GM12878 (cell line): ENCODE results near the gene PLCB4. TPM values are rescaled to one million over a fixed set of nuclear protein-coding genes. Genes with fewer than 3 reads are reported as not detected.

ENCODE experiments used
- ATAC-seq: fragments of 200-7000 bp; cut with Tn5 transposase; 3 replicates; pipeline ENCODE4 v1.9.1; 2020; ENCODE audit warnings: mild to moderate bottlenecking, moderate library complexity
- BruUV-seq: library from RNA; stranded (reverse); fragments of 400-500 nt; replicated peaks from 2 replicates; lab custom pipeline; 2021; lab: Mats Ljungman, UMichigan
- CTCF ChIA-PET: fragments of 300-600 bp; sonication (Branson Sonifier 250); formaldehyde crosslinking; extraction: SDS; loops from one replicate; lab custom pipeline; 2021; ENCODE audit warnings: inconsistent platforms; lab: Yijun Ruan, JAX
- POLR2A ChIA-PET: fragments of 350-600 bp; formaldehyde crosslinking; extraction: SDS; loops from one replicate; lab custom pipeline; 2021; ENCODE audit warnings: inconsistent platforms; lab: Charles Lee
- RAD21 ChIA-PET: fragments of 300-600 bp; sonication (Branson Sonifier 250); formaldehyde crosslinking; loops from one replicate; lab custom pipeline; 2023; ENCODE audit warnings: antibody characterized with exemption; ENCODE audit not compliant: unreplicated experiment; lab: Charles Lee
- SMC1A ChIA-PET: fragments of 300-600 bp; sonication (Branson Sonifier 250); formaldehyde crosslinking; loops from one replicate; lab custom pipeline; 2023; ENCODE audit not compliant: unreplicated experiment, uncharacterized antibody; lab: Charles Lee
- DNase-seq: peaks from one replicate; pipeline ENCODE4 v3.0.0-alpha.2; 2011; ENCODE audit warnings: low read depth, low spot score
- FAIRE-seq: peaks from 3 replicates; lab custom pipeline; 2011; peaks lifted over from hg19 to GRCh38; lab: Jason Lieb, UNC
- H2AFZ ChIP-seq: 2 replicates; pipeline ENCODE4 v1.6.0; 2011; ENCODE audit warnings: low read depth, low read length, control low read depth; ENCODE audit not compliant: control insufficient read depth
- H3K27ac ChIP-seq: 2 replicates; pipeline ENCODE4 v1.5.1; 2011; ENCODE audit warnings: control low read depth; ENCODE audit not compliant: control insufficient read depth, insufficient read depth
- H3K27me3 ChIP-seq, 2 experiments: replicated peaks in 1 of 2; 2 replicates each; pipeline versions ENCODE4 v1.6.0 to v1.6.1; 2011; ENCODE audit warnings: low read length in 1 of 2; ENCODE audit not compliant: control insufficient read depth in 2 of 2, insufficient read depth in 2 of 2
- H3K36me3 ChIP-seq, 2 experiments: 2 replicates each; pipeline ENCODE4 v1.5.1; 2011; ENCODE audit warnings: low read length in 1 of 2; ENCODE audit not compliant: control insufficient read depth in 2 of 2, insufficient read depth in 2 of 2
- H3K4me1 ChIP-seq: 2 replicates; pipeline ENCODE4 v1.6.1; 2011; ENCODE audit warnings: mild to moderate bottlenecking, low read length, moderate library complexity, mixed read lengths; ENCODE audit not compliant: control insufficient read depth, insufficient read depth
- H3K4me2 ChIP-seq: 2 replicates; pipeline ENCODE4 v1.6.0; 2011; ENCODE audit warnings: control low read depth; ENCODE audit not compliant: control insufficient read depth, insufficient read depth
- H3K4me3 ChIP-seq: fragments of 200-600 bp; sonication (generic); 2 replicates; pipeline ENCODE4 v1.5.1; 2016
- H3K79me2 ChIP-seq: 2 replicates; pipeline ENCODE4 v1.6.0; 2011; ENCODE audit warnings: low read length; ENCODE audit not compliant: control insufficient read depth, insufficient read depth
- H3K9ac ChIP-seq: 2 replicates; pipeline ENCODE4 v1.8.0; 2011; ENCODE audit warnings: low read length, control low read depth, mixed read lengths; ENCODE audit not compliant: control insufficient read depth, insufficient read depth
- H3K9me3 ChIP-seq: replicated peaks from 3 replicates; pipeline ENCODE4 v1.5.1; 2011; ENCODE audit warnings: mild to moderate bottlenecking, low read length; ENCODE audit not compliant: control insufficient read depth, insufficient read depth
- H4K20me1 ChIP-seq: 2 replicates; pipeline ENCODE4 v1.6.0; 2011; ENCODE audit not compliant: control insufficient read depth, insufficient read depth
- BCL11A ChIP-seq: IDR thresholded peaks from 2 replicates; pipeline ENCODE4 v1.6.1; 2011; ENCODE audit warnings: low read depth, low read length
- CBX3 ChIP-seq: fragments of 200-600 bp; sonication (generic); IDR thresholded peaks from 2 replicates; pipeline ENCODE4 v1.6.1; 2016; ENCODE audit warnings: low read depth, borderline replicate concordance
- EGR1 ChIP-seq, 2 experiments: IDR thresholded peaks; 1 replicate in 1 of 2; 2 replicates in 1 of 2; pipeline ENCODE4 v1.6.1; 2011 to 2012; ENCODE audit warnings: low read depth in 2 of 2, low read length in 2 of 2, borderline replicate concordance in 1 of 2, mild to moderate bottlenecking in 1 of 2, moderate library complexity in 1 of 2
- FOS ChIP-seq: IDR thresholded peaks from 3 replicates; pipeline ENCODE4 v1.6.1; 2011; ENCODE audit warnings: borderline replicate concordance; ENCODE audit not compliant: insufficient read length; ENCODE audit errors: extremely low read depth
- IKZF1 ChIP-seq: fragments of 450-650 bp; conservative IDR thresholded peaks from 2 replicates; pipeline ENCODE4 v1.6.1; 2017; ENCODE audit warnings: antibody characterized with exemption, mild to moderate bottlenecking
- MEF2B ChIP-seq: fragments of 450-650 bp; IDR thresholded peaks from 2 replicates; pipeline ENCODE4 v1.6.1; 2018; ENCODE audit warnings: mild to moderate bottlenecking, moderate library complexity; ENCODE audit not compliant: partially characterized antibody, poor library complexity, severe bottlenecking
- NFIC ChIP-seq: IDR thresholded peaks from 2 replicates; pipeline ENCODE4 v1.6.1; 2012; ENCODE audit warnings: low read depth, mild to moderate bottlenecking, inconsistent platforms, low read length, moderate library complexity
- POU2F2 ChIP-seq: IDR thresholded peaks from 3 replicates; pipeline ENCODE4 v1.6.1; 2011; ENCODE audit warnings: low read depth, mild to moderate bottlenecking, low read length, borderline replicate concordance
- RUNX3 ChIP-seq: IDR thresholded peaks from 2 replicates; pipeline ENCODE4 v1.6.1; 2012; ENCODE audit warnings: low read length, inconsistent platforms
- ZNF622 ChIP-seq: fragments of 450-650 bp; IDR thresholded peaks from 2 replicates; pipeline ENCODE4 v1.6.1; 2017; ENCODE audit warnings: mild to moderate bottlenecking, inconsistent platforms
- WGBS: methylation state at CpG from one replicate; pipeline ENCODE4 v1.1.6; 2016; ENCODE audit warnings: low lambda C conversion rate; ENCODE audit not compliant: insufficient replicate concordance, insufficient coverage; ENCODE audit errors: missing lambda C conversion rate; 5-methylcytosine and 5-hydroxymethylcytosine counted together
- in situ Hi-C: fragments of 300-500 bp; cut with MboI; formaldehyde crosslinking; loops from 9 replicates; pipeline ENCODE4 v1.14.3; 2018; ENCODE audit warnings: mixed read lengths
- intact Hi-C: fragments of 100-400 bp; cut with micrococcal nuclease; formaldehyde crosslinking; loops from one replicate; pipeline ENCODE4 v1.14.2; 2022; ENCODE audit not compliant: unreplicated experiment
- polyA plus RNA-seq, 11 experiments: library from polyadenylated mRNA; depleted of rRNA in 4 of 11; unstranded in 6 of 11; stranded (reverse) in 5 of 11; fragments of >200 nt; fragmentation: Nextera tagmentation in 4 of 11; fragmentation: Illumina TruSeq in 1 of 11; extraction: Ambion mirVana in 4 of 11; extraction: Trizol in 1 of 11; gene quantifications; 1 replicate in 1 of 11; 2 replicates in 10 of 11; pipeline versions ENCODE4 v1.2.1 to v1.2.3, GENCODE V29; 2011 to 2016; ENCODE audit warnings: inconsistent platforms in 2 of 11, missing spikeins in 2 of 11, low read depth in 1 of 11
- total RNA-seq, 4 experiments: library from RNA; depleted of rRNA in 3 of 4; stranded (reverse); fragments of >200 nt in 3 of 4; fragmentation: Illumina TruSeq in 1 of 4; extraction: Trizol in 1 of 4; gene quantifications; 2 replicates each; pipeline versions ENCODE4 v1.2.1 to v1.2.3, GENCODE V29; 2013 to 2021
- TF ChIP-seq, protein P1 (sequence below): fragments of 450-650 bp; formaldehyde crosslinking; IDR thresholded peaks from 2 replicates; pipeline ENCODE4 v1.5.0; 2022; ENCODE audit warnings: mild to moderate bottlenecking, missing genetic modification characterization

Gene PLCB4
- total and polyA plus RNA-seq, 10 of the 15 experiments (the other 5 are each of a cell fraction or from before 2014, with no cell fraction given): not detected

GRCh38 chr20:9492067-9492466 lies 423.2 kb downstream of the PLCB4 start:
- POLR2A ChIA-PET: no interaction called here
- DNase-seq: no peak
- Histone ChIP-seq H3K36me3 (no peaks in the 10 kb centered on the region), H4K20me1 (no peaks in the 10 kb centered on the region), H3K4me2 (no peak overlapping the region), H3K4me3 (no peak overlapping the region), H3K27me3 (no peaks in the 10 kb centered on the region; a peak in 2 of 4 replicates), H3K9ac (no peak overlapping the region), H3K9me3 (no peaks in the 10 kb centered on the region; the same call in 2 of the 3 replicates), H3K4me1 (no peaks in the 10 kb centered on the region), H3K79me2 (no peaks in the 10 kb centered on the region), H3K27ac (no peak overlapping the region), H2AFZ (no peak overlapping the region)
- SMC1A ChIA-PET: no interaction called here
- RAD21 ChIA-PET: interaction anchor here (0.6 kb wide), 1 partner anchor 785 kb away, joined by 5 read pairs; no protein-coding TSS in a partner anchor
- no TSS peak for BruUV-seq
- 7% methylated on average over 4 of the region's 4 CpGs for WGBS
- CTCF ChIA-PET: no interaction called here
- TF ChIP-seq EGR1 (IDR thresholded peaks at IDR 0.05; ENCODE audit: borderline replicate concordance in 1 of 2, low read depth in 2 of 2, low read length in 2 of 2): no peak
- no peak for ATAC-seq
- intact Hi-C loops (no loop called here), in situ Hi-C loops (no loop called here)
- FAIRE-seq: no peak

- POLR2A ChIA-PET: no interaction called here
- ATAC-seq (no peak), FAIRE-seq (no peak), DNase-seq (no peak)
- Histone ChIP-seq H3K4me1 (no peaks in the 10 kb centered on the region), H3K79me2 (no peaks in the 10 kb centered on the region), H3K9me3 (no peaks in the 10 kb centered on the region; the same call in 2 of the 3 replicates), H3K36me3 (no peaks in the 10 kb centered on the region), H3K27me3 (no peaks in the 10 kb centered on the region; a peak in 1 of 4 replicates), H4K20me1 (no peaks in the 10 kb centered on the region), H3K27ac (no peak overlapping the region), H3K4me3 (no peak overlapping the region), H2AFZ (no peak overlapping the region), H3K4me2 (no peak overlapping the region), H3K9ac (no peak overlapping the region)
- SMC1A ChIA-PET: no interaction called here
- RAD21 ChIA-PET: no interaction called here
- CTCF ChIA-PET: no interaction called here
- 76% methylated on average over 2 of the region's 2 CpGs for WGBS
- intact Hi-C loops: no loop called here
- in situ Hi-C loops: no loop called here
- TF ChIP-seq MEF2B: no peak
- TF ChIP-seq IKZF1: no peak
- no peak for TF ChIP-seq RUNX3
- TF ChIP-seq POU2F2: no peak
- no peak for TF ChIP-seq CBX3
- TF ChIP-seq BCL11A: no peak
- TF ChIP-seq NFIC: no peak
- no peak for TF ChIP-seq ZNF622
- TF ChIP-seq, protein P1, sequence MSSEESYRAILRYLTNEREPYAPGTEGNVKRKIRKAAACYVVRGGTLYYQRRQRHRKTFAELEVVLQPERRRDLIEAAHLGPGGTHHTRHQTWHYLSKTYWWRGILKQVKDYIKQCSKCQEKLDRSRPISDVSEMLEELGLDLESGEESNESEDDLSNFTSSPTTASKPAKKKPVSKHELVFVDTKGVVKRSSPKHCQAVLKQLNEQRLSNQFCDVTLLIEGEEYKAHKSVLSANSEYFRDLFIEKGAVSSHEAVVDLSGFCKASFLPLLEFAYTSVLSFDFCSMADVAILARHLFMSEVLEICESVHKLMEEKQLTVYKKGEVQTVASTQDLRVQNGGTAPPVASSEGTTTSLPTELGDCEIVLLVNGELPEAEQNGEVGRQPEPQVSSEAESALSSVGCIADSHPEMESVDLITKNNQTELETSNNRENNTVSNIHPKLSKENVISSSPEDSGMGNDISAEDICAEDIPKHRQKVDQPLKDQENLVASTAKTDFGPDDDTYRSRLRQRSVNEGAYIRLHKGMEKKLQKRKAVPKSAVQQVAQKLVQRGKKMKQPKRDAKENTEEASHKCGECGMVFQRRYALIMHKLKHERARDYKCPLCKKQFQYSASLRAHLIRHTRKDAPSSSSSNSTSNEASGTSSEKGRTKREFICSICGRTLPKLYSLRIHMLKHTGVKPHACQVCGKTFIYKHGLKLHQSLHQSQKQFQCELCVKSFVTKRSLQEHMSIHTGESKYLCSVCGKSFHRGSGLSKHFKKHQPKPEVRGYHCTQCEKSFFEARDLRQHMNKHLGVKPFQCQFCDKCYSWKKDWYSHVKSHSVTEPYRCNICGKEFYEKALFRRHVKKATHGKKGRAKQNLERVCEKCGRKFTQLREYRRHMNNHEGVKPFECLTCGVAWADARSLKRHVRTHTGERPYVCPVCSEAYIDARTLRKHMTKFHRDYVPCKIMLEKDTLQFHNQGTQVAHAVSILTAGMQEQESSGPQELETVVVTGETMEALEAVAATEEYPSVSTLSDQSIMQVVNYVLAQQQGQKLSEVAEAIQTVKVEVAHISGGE: no peak
- no peak for TF ChIP-seq FOS
- no TSS peak for BruUV-seq
Measured at GRCh38 chr20:9493803-9494202, 424.9 kb downstream of the PLCB4 start.
